HEK293 (cell line): ENCODE measurements around the gene PIK3R3.

Source experiments
- HIC1 ChIP-seq: fragments of 450-650 bp; formaldehyde crosslinking; IDR thresholded peaks from 2 replicates; pipeline ENCODE4 v1.5.1; 2016; ENCODE audit warnings: missing biosample characterization, missing genetic modification characterization
- ZNF239 ChIP-seq: fragments of 450-650 bp; formaldehyde crosslinking; IDR thresholded peaks from 2 replicates; pipeline ENCODE4 v1.5.1; 2016; ENCODE audit warnings: missing biosample characterization, missing genetic modification characterization
- ZNF274 ChIP-seq, 2 experiments: fragments of 200-500 bp in 1 of 2; fragments of 450-650 bp in 1 of 2; sonication (Bioruptor generic) in 1 of 2; formaldehyde crosslinking in 1 of 2; IDR thresholded peaks; 2 replicates each; pipeline versions ENCODE4 v1.5.1 to v1.6.1; 2014 to 2016; ENCODE audit warnings: borderline replicate concordance in 1 of 2, inconsistent platforms in 1 of 2, low read length in 1 of 2, missing biosample characterization in 1 of 2, missing genetic modification characterization in 1 of 2
- ZNF350 ChIP-seq: fragments of 450-650 bp; formaldehyde crosslinking; IDR thresholded peaks from 2 replicates; pipeline ENCODE4 v1.5.0; 2017; ENCODE audit warnings: missing biosample characterization, mild to moderate bottlenecking, missing genetic modification characterization
- ZNF548 ChIP-seq: fragments of 450-650 bp; formaldehyde crosslinking; IDR thresholded peaks from 2 replicates; pipeline ENCODE4 v1.5.1; 2016; ENCODE audit warnings: missing biosample characterization, missing genetic modification characterization
- TF ChIP-seq, protein P1 (sequence below): fragments of 450-650 bp; formaldehyde crosslinking; IDR thresholded peaks from 2 replicates; pipeline ENCODE4 v1.5.1; 2016; ENCODE audit warnings: missing biosample characterization, missing genetic modification characterization

DNA sequence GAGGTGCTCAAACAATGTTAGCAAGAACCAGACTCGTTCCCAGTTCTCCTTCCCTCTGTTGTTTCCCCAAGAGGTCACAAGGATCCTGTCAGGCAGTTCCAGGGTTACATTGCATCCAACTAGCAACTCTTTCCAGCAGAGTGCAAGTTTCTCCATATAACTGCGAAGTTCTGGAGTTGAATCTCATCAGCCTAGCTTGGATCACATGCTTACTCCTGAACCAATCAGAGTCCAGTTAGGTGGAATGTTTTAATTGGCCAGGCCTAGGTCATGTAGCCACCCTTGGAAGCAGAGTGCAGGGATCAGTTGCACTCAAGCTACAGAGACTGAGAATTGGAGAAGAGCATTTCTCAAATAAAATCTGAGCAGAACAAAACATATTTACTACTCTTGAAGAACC, 15.9 kb upstream of the PIK3R3 start:
- TF ChIP-seq HIC1 (tag by site-specific recombination): no peak
- TF ChIP-seq, protein P1, sequence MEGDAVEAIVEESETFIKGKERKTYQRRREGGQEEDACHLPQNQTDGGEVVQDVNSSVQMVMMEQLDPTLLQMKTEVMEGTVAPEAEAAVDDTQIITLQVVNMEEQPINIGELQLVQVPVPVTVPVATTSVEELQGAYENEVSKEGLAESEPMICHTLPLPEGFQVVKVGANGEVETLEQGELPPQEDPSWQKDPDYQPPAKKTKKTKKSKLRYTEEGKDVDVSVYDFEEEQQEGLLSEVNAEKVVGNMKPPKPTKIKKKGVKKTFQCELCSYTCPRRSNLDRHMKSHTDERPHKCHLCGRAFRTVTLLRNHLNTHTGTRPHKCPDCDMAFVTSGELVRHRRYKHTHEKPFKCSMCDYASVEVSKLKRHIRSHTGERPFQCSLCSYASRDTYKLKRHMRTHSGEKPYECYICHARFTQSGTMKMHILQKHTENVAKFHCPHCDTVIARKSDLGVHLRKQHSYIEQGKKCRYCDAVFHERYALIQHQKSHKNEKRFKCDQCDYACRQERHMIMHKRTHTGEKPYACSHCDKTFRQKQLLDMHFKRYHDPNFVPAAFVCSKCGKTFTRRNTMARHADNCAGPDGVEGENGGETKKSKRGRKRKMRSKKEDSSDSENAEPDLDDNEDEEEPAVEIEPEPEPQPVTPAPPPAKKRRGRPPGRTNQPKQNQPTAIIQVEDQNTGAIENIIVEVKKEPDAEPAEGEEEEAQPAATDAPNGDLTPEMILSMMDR (tag by site-specific recombination): no peak
- no peak for TF ChIP-seq ZNF548 (tag by site-specific recombination)
- TF ChIP-seq ZNF274 (IDR thresholded peaks at IDR 0.05; ENCODE audit: low read length): no peak
- no peak for TF ChIP-seq ZNF274 (tag by site-specific recombination; IDR thresholded peaks at IDR 0.05; ENCODE audit: borderline replicate concordance)
- no peak for TF ChIP-seq ZNF239 (tag by site-specific recombination)
- TF ChIP-seq ZNF350: no peak
